GM18867 (cell line): ENCODE results near the gene SAT1.

Experiments
- ATAC-seq: cut with Tn5 transposase; IDR thresholded peaks from one replicate; pipeline ENCODE4 v1.9.1; 2021; ENCODE audit warnings: mild to moderate bottlenecking, moderate library complexity; ENCODE audit not compliant: unreplicated experiment

Gene SAT1

GRCh38 chrX:23804578-23804977 is 21.6 kb downstream of the SAT1 start:
- ATAC-seq: no peak

GRCh38 chrX:23805389-23805788 is 22.4 kb downstream of the SAT1 start:
- no peak for ATAC-seq

GRCh38 chrX:23810279-23810678 is 27.3 kb downstream of the SAT1 start:
- ATAC-seq: no peak

- ATAC-seq: no peak
Observed at GRCh38 chrX:23811108-23811651, 28.2 kb downstream of the SAT1 start.

- ATAC-seq: no peak
Observed at GRCh38 chrX:23811656-23812055, 28.7 kb downstream of the SAT1 start.

GRCh38 chrX:23813808-23814207 is 30.8 kb downstream of the SAT1 start:
- ATAC-seq: no peak

- no peak for ATAC-seq
Observed at GRCh38 chrX:23815376-23815775, 32.4 kb downstream of the SAT1 start.

- no peak for ATAC-seq
Observed at GRCh38 chrX:23816179-23816578, 33.2 kb downstream of the SAT1 start.

GRCh38 chrX:23817979-23818336 is 35.0 kb downstream of the SAT1 start:
- ATAC-seq: no peak

GRCh38 chrX:23819385-23820234 is 36.6 kb downstream of the SAT1 start:
- no peak for ATAC-seq

GRCh38 chrX:23820235-23820782 is 37.3 kb downstream of the SAT1 start:
- ATAC-seq: no peak

GRCh38 chrX:23821847-23822246 is 38.9 kb downstream of the SAT1 start:
- no peak for ATAC-seq

GRCh38 chrX:23822397-23822796 is 39.4 kb downstream of the SAT1 start:
- no peak for ATAC-seq

- no peak for ATAC-seq
Observed at GRCh38 chrX:23822841-23823240, 39.9 kb downstream of the SAT1 start.

- ATAC-seq: no peak
Observed at GRCh38 chrX:23825675-23826074, 42.7 kb downstream of the SAT1 start.

- no peak for ATAC-seq
Observed at GRCh38 chrX:23826216-23826615, 43.2 kb downstream of the SAT1 start.

- ATAC-seq: no peak
Observed at GRCh38 chrX:23826653-23827052, 43.7 kb downstream of the SAT1 start.

GRCh38 chrX:23828881-23829280 is 45.9 kb downstream of the SAT1 start:
- no peak for ATAC-seq

- ATAC-seq: no peak
Observed at GRCh38 chrX:23832721-23833120, 49.7 kb downstream of the SAT1 start.
